HG02610 (cell line): ENCODE data around the gene FCMR.

Experiments
- ATAC-seq: cut with Tn5 transposase; IDR thresholded peaks from one replicate; pipeline ENCODE4 v1.9.1; 2021; ENCODE audit warnings: mild to moderate bottlenecking, moderate library complexity; ENCODE audit not compliant: unreplicated experiment

The FCMR gene

GRCh38 chr1:206903687-206904086 lies 18.1 kb downstream of the FCMR start:
- no peak for ATAC-seq

DNA sequence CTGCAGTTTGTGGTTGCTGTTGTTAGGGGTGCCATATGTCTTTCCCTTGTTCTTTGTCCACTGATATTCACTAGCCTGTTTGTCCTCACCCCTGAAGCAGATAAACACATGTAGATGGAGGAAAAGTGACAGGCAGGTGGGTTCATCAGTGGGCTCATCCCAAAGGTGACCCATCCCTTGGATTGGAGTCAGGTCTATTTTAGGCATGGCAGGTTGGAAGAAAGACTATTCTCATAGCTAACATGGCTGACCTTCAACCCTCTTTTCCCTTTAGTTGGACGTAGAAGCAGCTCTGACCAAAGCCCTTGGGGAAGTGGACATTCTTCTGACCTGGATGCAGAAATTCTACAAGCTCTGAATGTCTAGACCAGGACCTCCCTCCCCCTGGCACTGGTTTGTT lies 19.0 kb downstream of the FCMR start:
- ATAC-seq: no peak

DNA sequence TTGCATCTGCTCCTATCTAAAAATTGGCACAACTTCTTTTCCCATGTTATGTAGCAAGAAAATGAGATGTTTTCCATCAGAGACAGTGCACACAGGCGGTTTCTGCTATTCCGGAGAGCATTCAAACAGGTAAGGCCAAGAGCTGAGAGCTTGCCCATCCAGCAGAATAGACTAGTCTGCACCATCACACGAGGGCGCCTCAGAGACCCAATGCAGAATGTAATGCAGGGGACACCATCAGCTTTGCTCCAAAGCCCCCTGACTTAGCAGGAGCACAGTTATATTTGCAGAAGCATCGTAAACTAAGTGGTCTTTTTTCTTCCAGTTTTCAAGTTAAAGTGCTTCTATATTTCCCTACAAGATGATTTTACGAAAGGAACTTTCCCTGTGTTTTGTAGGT lies 19.8 kb downstream of the FCMR start:
- no peak for ATAC-seq

GRCh38 chr1:206900149-206900548 lies 21.6 kb downstream of the FCMR start:
- ATAC-seq: no peak

DNA sequence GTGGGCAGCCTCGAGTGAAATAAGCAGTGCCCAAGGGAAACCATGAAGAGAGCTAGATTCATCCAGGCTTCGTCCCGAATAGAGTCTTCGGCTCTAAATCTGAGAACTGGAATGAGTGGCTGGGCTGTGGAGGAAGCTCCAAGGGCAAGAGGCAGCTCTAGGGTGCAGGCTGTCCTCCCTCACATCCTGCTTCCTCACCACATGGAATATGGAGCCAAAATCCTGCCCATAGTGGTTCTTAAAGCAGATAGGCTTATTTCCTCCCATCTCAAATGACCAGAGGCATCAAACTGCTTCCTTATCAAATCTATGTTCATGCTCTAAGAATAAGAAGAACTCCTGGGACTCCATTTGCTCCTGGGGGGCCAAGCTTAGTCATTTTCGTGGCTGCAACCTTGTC lies 22.0 kb downstream of the FCMR start:
- no peak for ATAC-seq

GRCh38 chr1:206898915-206899431 lies 22.8 kb downstream of the FCMR start:
- no peak for ATAC-seq

DNA sequence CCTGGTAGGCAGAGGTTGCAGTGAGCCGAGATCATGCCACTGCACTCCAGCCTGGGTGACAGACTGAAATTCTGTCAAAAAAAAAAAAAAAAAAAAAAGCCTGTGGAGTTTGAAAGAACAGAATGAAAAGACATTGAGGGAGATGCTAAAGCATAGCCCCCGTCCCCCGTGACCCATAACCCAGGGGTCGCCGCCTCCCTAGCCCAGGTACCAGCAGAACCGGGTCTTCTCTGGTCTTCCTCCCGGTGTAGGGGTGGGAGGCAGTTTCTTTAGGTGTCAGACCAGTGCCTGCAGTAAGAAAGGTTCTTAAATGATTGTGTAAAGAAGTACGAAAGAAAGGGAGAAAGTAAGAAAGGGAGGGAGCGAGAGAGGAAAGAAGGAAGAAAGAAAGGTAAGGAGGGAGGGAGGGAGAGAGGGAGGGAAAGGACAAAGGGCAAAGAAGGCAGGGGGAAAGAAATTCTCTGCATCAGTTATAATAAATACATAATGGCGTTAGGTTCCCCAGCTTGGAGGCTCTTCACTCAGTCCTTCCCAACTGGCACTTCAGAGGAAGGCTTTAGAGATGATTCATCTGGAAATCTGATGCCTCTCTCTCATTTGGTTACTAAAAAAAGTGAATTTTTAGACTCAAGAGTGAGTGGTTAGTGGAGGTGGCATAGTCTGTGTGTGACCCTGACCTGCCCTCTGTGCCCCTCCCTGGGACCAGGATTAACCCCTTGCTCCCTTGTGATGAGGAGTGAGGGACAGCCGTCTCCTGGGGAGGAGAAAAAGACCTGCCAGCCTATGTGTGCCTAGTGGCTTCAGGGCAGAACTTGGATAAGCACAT lies 23.4 kb downstream of the FCMR start:
- ATAC-seq: no peak

DNA sequence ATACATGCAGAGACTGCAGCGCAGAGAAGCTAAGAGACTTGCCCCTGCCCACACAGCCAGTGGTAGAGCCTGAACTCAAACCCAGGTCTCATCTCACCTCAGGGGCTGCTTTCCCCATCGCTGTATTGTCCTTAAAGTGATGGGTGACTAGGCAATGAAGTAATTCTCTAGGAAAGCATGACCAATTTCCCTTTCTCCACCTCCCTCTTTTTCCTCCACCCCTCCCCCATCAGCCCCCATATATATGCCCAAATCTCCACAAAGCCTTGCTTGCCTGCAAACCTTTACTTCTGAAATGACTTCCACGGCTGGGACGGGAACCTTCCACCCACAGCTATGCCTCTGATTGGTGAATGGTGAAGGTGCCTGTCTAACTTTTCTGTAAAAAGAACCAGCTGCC lies 24.6 kb downstream of the FCMR start, which contains the start of gene IL24:
Gene IL24 (plus strand): TSS at position 269 of the 400 bp plus-strand sequence. CDS start 390 bp downstream, outside the sequence.
- ATAC-seq: no peak

GRCh38 chr1:206896261-206896660 lies 25.5 kb downstream of the FCMR start:
- ATAC-seq: no peak

DNA sequence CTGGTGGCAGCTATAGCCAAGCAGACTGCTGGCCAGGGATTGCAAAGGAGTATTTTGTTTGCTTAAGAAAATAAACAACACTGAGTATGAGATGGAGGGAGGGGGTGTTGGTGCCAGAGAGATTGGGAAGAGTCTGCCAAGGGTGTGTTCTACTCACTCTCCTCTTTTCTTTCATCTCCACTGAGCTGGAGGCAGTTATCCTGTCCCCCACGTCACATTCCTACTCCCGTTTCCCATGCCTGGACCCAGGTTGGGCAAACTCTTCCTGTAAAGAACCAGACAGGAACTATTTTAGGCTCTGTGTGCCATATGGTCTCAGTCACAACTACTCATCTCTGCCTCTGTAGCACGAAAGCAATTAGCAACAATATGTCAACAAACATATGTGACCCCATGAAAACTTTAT lies 25.9 kb downstream of the FCMR start:
- ATAC-seq: no peak

DNA sequence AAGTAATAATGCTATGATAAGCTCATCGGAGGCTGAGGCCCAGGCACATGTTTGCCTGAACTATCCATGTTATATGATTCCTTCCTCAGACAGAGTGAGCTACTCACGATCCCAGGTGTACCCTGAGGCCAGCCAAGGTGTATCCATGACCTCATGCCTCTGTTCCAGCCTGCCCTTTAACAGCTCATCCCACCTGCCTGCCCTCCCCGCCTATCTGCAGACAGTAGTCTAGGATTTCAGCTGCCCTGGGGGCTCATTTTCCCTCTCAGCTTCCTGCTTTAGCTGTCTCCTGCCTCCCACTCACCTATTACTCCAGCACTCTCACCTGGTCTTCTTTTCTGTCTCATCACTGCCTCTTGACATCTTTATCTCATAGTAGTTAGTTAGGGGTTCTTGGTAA lies 26.4 kb downstream of the FCMR start:
- ATAC-seq: no peak

- ATAC-seq: no peak
These were observed 28.4 kb downstream of the FCMR start for GRCh38 chr1:206893380-206893779.

- ATAC-seq: no peak
These were observed 29.3 kb downstream of the FCMR start for GRCh38 chr1:206892351-206892984.

GRCh38 chr1:206891412-206891811 lies 30.3 kb downstream of the FCMR start:
- no peak for ATAC-seq

DNA sequence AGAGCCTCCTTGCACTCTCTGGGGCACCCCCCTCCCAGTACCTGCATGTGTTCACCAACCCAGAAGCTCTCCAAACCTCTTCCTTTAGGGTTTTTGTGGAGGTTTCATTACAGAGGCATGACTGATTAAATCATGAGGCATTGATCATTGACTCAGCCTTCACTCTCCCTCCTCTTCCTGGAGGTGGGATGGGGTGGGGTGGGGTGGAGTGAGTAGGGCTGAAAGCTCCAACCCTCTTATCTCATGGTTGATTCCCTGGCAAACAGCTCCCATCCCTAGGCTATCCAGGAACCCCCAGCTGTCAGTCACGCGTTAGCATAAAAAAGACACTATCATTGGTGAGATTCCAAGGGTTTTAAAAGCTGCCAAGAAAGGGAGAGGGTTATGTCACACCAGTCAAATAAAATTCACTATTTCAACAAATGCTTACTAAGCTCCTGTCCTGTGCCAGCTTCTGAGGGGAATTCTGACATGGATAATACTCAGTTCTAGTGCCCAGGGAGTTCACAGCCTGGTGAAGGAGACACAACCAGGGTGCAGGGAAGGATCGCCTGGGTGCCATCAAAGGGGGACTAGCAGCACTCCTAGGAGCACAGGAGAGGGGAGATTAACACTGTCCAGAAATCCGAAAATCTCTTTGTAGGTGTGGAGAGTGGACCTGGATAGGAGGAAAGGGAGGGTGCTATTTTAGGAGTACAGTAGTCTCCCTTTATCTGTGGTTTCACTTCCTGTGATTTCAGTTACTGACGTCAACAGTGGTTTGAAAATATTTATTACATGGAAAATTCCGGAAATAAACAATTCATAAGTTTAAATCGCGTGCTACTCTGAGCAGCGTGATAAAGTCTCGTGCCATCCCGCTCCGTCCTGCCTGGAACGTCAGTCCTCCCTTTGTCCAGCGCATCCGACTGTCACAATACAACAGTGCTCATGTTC lies 31.3 kb downstream of the FCMR start:
- ATAC-seq: no peak

DNA sequence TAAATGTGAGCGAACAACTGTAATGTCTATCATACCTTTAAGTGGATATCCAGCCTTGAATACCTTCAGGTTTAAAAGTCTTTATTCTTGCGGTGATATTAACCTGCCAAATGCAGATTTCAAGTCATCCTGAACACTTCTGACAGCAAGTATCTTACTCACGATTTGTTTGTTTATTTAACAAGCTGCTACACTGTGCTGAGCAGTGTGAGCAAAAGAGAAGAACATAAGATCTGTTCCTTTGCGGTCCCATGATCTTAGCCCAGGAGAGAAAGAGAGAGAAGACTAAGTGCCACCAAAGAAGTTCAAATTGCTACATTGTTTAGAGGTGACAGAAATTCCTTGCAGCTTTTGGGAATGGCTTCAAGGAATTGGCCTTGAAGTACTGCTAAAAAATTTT lies 34.0 kb downstream of the FCMR start:
- ATAC-seq: no peak

GRCh38 chr1:206886831-206887230 lies 34.9 kb downstream of the FCMR start:
- no peak for ATAC-seq

GRCh38 chr1:206885341-206886060 lies 36.2 kb downstream of the FCMR start:
- ATAC-seq: no peak

GRCh38 chr1:206883876-206884275 lies 37.9 kb downstream of the FCMR start:
- ATAC-seq: no peak

GRCh38 chr1:206883160-206883559 lies 38.6 kb downstream of the FCMR start:
- no peak for ATAC-seq
